SW 1271 (cell line): ENCODE data around the gene COL9A1.
"Not testable (repeated sequence)": the region's sequence is repeated elsewhere in the genome, so short reads cannot be mapped to it uniquely, and the experiment has no call there.

Source experiments
- DNase-seq, 2 experiments: peaks; one replicate each; lab custom pipeline; 2025; lab: John Stamatoyannopoulos, UW

The COL9A1 gene

DNA sequence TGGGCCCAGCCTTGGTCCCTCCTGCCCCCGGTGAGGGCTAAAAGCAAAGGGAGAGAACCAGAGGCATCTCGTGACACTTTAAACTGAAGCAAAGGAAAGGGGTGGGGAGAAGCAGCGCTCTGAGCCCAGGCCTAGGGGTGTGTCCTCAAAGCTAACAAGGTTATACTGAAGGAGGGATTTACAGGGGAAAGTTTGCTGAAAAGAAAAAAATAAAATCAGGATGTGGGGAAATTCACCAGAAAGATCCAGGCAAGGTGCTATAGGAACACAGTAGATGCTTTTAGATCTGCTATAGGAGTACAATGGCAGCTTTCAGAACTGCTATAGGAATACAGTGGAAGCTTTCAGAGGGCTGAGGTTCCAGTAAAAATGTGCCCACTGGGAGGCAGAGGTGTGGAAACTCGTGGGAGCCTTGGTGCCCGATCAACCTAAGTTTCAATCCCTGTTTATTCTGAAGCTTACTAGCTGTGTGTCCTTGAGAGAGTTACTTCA is at the start of gene COL9A1:
Gene COL9A1, minus strand, starts transcription at position 51 of the 492 bp plus-strand sequence. CDS start 160 bp downstream, outside the sequence.
- no peak for DNase-seq

DNA sequence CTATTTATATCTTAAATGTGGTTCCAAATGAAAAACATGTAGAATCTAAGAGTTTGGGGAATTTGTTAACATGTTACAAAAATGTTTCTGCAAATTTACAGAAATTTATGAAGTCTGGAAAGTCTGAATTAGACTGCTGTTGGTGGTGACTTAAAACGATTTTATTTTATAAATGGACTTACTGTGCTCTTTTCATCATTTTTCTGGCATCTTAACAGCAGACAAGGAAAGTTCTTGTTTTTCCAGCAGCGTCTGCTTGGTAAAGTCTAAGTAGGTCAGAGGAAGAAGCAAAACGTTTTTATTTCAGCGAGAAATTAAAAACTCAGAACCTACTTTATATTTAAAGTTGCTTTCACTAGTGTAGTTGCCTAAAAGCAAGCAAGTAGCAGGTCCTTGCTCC is 48.6 kb upstream of the COL9A1 start:
- DNase-seq, result no peak

DNA sequence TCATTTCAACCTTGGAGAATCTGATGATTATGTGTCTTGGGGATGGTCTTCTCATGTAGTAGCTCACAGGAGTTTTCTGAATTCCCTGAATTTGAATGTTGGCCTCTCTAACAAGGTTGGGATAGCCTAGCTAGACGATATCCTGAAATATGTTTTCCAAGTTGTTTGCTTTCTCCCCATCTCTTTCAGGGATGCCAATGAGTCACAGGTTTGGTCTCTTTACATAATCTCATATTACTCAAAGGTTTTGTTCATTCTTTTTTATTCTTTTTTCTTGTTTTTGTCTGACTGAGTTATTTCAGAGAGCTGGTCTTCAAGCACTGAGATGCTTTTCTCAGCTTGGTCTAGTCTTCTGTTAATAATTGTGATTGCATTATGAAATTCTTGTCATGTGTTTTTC is 42.7 kb upstream of the COL9A1 start:
- no peak for DNase-seq

- no peak for DNase-seq
Observed at GRCh38 chr6:70343313-70343712, 40.4 kb upstream of the COL9A1 start.

GRCh38 chr6:70339810-70340209 is 36.9 kb upstream of the COL9A1 start:
- not testable (repeated sequence) for DNase-seq

DNA sequence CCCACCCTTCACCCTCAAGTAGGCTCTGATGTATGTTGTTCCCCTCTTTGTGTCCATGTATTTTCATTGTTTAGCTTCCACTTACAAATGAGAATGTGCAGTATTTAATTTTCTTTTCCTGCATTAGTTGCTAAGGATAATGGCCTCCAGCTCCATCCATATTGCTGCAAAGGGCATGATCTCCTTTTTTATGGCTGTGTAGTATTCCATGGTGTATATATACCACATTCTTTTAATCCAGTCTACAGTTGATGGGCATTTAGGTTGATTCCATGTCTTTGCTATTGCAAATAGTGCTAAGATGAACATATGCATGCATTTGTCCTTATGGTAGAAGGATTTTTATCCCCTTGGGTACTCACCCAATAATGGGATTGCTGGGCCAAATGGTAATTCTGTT is 35.9 kb upstream of the COL9A1 start:
- DNase-seq, result no peak

- no peak for DNase-seq
Observed at GRCh38 chr6:70337743-70338105, 34.8 kb upstream of the COL9A1 start.

GRCh38 chr6:70336996-70337742 is 34.3 kb upstream of the COL9A1 start:
- no peak for DNase-seq

DNA sequence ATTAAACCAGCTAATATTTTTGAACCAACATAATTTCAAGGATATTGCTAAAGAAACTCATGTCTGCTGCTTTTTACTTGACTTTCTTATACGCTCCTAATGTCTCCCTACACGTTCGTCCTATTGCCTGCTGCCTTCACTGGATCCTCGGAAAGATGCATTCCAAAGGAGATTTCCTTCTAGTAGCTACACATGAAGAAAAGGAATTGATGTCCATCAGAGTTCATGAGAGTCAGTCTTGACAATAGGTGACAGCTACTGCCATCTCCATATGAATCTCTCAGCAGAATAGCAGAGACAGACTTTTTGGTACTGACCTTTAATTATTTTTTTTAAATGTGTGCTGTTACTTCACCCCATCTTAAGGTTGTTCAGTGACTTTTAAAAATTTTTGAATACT is 24.2 kb upstream of the COL9A1 start:
- no peak for DNase-seq

GRCh38 chr6:70325009-70325408 is 22.1 kb upstream of the COL9A1 start:
- DNase-seq, result no peak

DNA sequence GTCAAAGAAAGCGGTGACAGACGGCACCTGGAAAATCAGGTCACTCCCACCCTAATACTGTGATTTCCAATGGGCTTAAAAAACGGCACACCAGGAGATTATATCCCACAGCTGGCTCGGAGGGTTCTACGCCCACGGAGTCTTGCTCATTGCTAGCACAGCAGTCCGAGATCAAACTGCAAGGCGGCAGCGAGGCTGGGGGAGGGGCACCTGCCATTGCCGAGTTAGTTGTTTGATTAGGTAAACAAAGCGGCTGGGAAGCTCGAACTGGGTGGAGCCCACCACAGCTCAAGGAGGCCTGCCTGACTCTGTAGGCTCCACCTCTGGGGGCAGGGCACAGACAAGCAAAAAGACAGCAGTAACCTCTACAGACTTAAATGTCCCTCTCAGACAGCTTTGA is 14.9 kb upstream of the COL9A1 start:
- not testable (repeated sequence) for DNase-seq

- DNase-seq, result no peak
Observed at GRCh38 chr6:70315079-70315751, 12.3 kb upstream of the COL9A1 start.

DNA sequence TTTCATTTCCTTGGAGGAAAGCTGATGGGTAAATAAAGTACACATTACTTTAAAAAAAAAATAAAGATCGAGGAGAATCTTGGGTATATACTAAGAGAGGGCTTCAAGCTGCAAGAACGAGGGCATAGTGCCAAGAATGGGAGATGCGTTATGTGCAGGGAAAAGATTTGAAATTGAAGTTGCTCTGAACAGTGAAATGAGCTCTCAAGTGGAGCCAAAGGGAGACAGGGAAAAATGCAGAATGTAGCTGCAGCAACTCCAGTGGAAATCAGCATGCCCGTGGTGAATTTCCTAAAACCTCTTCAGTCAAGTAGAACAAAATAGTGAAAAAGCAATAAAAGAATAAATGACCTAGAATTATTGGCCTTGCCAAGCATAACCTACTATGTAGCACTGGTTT is 11.4 kb upstream of the COL9A1 start:
- no peak for DNase-seq

DNA sequence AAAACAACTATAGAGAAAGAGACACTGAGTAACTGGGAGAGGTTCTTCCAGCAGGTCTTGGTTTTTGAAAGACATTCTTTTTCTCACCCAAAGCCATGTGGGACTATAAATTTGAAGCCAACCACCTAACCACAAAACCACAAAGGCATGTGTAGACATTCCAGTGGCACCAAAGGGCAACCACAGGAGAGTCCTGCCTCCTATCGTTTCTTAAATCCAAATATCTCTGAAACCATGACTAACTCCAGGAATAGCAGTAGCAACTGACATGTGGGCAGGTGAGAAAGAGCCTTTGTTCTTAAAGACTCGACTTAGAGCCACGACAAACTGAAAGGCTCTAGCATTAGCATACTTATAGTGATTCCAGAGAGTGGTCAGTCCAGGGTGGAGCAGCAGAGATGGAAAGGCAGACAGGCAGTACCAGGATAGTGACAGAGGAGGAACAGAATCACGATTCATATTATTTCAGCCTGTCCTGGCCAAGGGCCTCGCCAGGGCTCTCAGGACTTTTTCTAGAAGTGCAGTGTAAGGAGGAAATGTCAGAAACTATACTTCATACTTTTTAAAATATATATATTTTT is 9.4 kb upstream of the COL9A1 start:
- DNase-seq, result peak; percentile 21 to 64

DNA sequence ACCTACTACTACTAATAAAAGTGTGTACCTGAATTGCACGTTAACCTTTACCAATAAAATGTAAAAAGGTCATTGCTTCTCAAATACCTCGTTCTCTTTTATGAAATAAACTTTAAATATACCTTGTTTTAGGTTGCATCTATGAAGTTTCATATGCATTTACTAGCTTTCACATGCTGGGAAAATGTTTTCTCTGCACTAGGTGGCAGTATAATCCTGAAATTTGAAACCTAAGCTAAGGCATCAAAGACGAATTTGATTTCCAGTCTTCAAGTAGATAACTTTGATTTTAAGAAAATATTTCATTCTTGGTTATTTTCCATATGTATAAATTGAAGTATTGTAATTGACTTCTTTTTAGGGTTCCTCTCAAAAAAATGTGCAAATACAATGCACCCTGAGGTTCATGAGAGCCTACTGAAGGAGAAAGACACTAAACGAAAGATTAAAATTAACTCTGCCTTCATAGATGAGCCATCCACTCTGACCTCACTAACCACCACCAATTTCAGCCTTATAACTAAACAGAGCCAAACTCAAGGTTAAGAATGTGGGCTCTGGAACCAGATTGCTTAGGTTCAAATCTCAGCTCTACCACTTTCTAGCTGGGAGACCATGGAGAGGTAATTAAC is 7.3 kb upstream of the COL9A1 start:
- DNase-seq, result peak in 1 of 2 experiments; percentile 48

DNA sequence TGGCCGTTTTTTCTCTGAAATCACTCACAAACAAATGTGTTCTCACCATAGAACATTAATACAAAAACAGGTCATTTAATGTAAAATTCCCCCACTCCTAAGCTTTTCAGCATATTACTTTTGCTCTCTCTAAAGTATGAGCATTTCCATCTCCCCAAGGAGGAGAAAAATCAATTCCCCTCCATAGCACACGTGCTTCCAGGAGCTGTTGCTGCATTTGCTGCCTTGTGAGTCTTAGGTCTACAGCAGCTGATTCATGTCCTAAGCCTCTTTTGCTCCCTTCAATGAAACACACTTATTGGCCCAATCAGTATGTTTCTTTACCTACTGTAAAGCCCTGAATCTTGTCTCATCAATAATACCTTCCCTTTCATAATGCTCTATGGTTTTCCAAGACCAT is 6.4 kb upstream of the COL9A1 start:
- DNase-seq, result no peak

GRCh38 chr6:70308142-70308541 is 5.3 kb upstream of the COL9A1 start:
- DNase-seq, result not testable (repeated sequence)

GRCh38 chr6:70307008-70307407 is 4.1 kb upstream of the COL9A1 start:
- DNase-seq, result no peak

GRCh38 chr6:70304616-70305015 is 1.7 kb upstream of the COL9A1 start:
- no peak for DNase-seq

- DNase-seq, result no peak
Observed at GRCh38 chr6:70299456-70299855, 3.4 kb downstream of the COL9A1 start.

GRCh38 chr6:70298068-70298467 is 4.8 kb downstream of the COL9A1 start:
- no peak for DNase-seq

- DNase-seq, result no peak
Observed at GRCh38 chr6:70292193-70292592, 10.7 kb downstream of the COL9A1 start.

DNA sequence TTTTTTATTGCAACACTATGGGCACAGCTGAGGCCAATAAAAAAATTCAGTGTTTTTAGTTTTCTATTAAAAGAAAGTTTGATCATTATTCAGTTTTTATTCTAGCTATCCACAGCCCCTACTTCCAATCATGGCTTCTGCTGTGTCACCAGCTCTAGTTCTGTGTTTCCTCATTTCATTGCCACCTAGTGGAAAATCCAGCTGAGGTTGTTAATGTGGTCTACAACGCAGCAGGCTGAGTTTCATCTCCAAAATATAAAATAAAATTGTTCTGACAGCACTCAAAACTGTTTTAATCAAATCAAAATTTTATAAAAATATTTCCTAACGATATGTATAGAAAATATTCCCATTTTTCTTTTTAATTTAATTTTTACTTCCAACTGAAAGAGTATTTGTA is 13.6 kb downstream of the COL9A1 start:
- DNase-seq, result no peak
